ENCODE measurements around the gene TNFSF9.
"Not testable (repeated sequence)": the region's sequence is repeated elsewhere in the genome, so short reads cannot be mapped to it uniquely, and the experiment has no call there.

Gene TNFSF9

DNA sequence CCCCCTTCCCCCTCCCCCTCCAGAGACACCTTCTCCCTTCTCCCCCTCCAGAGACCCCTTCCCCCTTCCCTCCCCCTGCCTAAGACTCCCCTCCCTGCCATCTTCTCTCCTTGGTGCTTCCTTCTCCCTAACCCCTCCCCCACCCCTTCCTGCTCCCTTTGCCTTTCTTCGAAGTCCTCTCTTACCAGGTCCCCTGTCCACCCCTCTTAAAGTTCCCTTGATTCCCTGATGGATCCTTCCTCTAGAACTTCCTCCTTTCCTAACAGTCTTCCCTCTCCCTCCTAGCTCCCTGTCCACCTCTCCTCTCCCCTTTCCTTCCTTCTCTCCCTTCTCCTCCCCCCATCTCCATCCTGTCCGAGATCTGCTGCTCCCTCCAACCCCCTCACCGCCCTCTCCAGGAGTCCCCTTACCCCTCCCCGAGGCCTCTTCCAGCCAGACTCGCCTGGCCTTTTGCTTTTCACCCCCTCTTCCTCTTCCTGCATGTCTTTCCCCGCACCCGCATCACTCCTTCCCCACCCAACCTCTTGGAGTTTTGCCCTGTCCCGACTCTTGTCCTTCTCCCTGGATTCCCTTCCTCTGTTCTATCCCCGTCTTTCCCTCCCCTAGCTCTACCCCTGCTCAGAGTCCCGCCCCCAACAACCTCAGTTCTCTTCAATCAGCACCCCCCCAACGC, 3.1 kb downstream of the TNFSF9 start:
- Histone ChIP-seq H3K27me3 (ENCODE audit: control insufficient read depth in 1 of 2, insufficient read depth in 2 of 2, low read length in 2 of 2) (peaks cover 13 to 19% of the 10 kb centered on the region in 2 donors), H3K4me1 (ENCODE audit: control insufficient read depth, insufficient read depth, low read length) (peaks cover 18% of the 10 kb centered on the region), H3K9me3 (ENCODE audit: control insufficient read depth in 2 of 2, low read length in 2 of 2) (no peaks in the 10 kb centered on the region), H3K9ac (ENCODE audit: low read length in 2 of 2) (no peak overlapping the region), H3K4me3 (ENCODE audit: low read length in 2 of 2) (no peak overlapping the region), H3K36me3 (ENCODE audit: control insufficient read depth in 2 of 2, insufficient read depth in 2 of 2, low read length in 2 of 2) (no peaks in the 10 kb centered on the region), H3K27ac (ENCODE audit: low read length) (no peak overlapping the region)

DNA sequence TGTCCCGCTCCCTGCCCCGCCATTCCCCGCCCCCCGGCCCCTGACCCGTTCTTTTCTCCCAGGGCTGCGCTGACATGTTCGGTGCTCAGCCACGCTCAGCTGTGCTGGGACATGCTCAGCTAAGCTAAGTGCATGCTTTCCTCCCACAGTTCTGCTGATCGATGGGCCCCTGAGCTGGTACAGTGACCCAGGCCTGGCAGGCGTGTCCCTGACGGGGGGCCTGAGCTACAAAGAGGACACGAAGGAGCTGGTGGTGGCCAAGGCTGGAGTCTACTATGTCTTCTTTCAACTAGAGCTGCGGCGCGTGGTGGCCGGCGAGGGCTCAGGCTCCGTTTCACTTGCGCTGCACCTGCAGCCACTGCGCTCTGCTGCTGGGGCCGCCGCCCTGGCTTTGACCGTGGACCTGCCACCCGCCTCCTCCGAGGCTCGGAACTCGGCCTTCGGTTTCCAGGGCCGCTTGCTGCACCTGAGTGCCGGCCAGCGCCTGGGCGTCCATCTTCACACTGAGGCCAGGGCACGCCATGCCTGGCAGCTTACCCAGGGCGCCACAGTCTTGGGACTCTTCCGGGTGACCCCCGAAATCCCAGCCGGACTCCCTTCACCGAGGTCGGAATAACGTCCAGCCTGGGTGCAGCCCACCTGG, 3.7 kb downstream of the TNFSF9 start:
- Histone ChIP-seq H3K9me3 (ENCODE audit: control insufficient read depth in 2 of 2, low read length in 2 of 2) (no peaks in the 10 kb centered on the region), H3K4me3 (ENCODE audit: low read length in 2 of 2) (no peak overlapping the region), H3K36me3 (ENCODE audit: control insufficient read depth in 2 of 2, insufficient read depth in 2 of 2, low read length in 2 of 2) (no peaks in the 10 kb centered on the region), H3K27ac (ENCODE audit: low read length) (no peak overlapping the region), H3K27me3 (ENCODE audit: control insufficient read depth in 1 of 2, insufficient read depth in 2 of 2, low read length in 2 of 2) (peaks cover 13 to 19% of the 10 kb centered on the region in 2 donors), H3K9ac (ENCODE audit: low read length in 2 of 2) (no peak overlapping the region), H3K4me1 (ENCODE audit: control insufficient read depth, insufficient read depth, low read length) (peaks cover 15% of the 10 kb centered on the region)

DNA sequence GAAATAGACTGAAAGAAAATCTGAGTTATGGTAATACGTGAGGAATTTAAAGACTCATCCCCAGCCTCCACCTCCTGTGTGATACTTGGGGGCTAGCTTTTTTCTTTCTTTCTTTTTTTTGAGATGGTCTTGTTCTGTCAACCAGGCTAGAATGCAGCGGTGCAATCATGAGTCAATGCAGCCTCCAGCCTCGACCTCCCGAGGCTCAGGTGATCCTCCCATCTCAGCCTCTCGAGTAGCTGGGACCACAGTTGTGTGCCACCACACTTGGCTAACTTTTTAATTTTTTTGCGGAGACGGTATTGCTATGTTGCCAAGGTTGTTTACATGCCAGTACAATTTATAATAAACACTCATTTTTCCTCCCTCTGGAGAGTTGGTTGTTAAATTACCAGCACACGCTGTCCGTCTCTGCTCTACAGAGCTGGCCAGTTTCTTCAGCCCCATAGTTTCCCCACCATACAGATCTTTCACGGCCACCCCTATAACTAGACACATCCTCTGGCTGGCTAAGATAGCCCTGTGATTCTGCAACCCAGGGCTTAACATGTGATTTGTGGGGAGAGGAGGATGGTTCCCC, 4.8 kb downstream of the TNFSF9 start:
- no peak overlapping the region for H3K9ac ChIP-seq (ENCODE audit: low read length in 2 of 2)
- H3K27me3 ChIP-seq (ENCODE audit: control insufficient read depth in 1 of 2, insufficient read depth in 2 of 2, low read length in 2 of 2), result peaks cover 13 to 19% of the 10 kb centered on the region in 2 donors
- H3K36me3 ChIP-seq (ENCODE audit: control insufficient read depth in 2 of 2, insufficient read depth in 2 of 2, low read length in 2 of 2), result no peaks in the 10 kb centered on the region
- no peak overlapping the region for H3K4me3 ChIP-seq (ENCODE audit: low read length in 2 of 2)
- no peaks in the 10 kb centered on the region for H3K9me3 ChIP-seq (ENCODE audit: control insufficient read depth in 2 of 2, low read length in 2 of 2)
- peaks cover 7% of the 10 kb centered on the region for H3K4me1 ChIP-seq (ENCODE audit: control insufficient read depth, insufficient read depth, low read length)
- no peak overlapping the region for H3K27ac ChIP-seq (ENCODE audit: low read length)

DNA sequence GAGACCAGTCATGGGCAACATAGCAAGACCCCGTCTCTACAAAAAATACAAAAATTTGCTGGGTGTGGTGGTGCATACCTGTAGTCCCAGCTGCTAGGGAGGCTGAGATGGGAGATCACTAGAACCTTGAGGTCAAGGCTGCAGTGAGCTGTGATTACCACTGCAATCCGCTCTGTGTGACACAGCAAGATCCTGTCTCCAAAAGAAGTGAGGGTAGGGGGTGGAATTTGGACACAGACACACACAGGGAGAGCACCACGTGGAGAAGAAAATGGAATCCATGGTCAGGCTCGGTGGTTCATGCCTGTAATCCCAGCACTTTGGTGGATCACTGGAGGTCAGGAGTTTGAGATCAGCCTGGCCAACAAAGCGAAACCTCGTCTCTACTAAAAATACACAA, 8.7 kb downstream of the TNFSF9 start:
- Histone ChIP-seq H3K4me3 (ENCODE audit: low read length in 2 of 2) (no peak overlapping the region), H3K36me3 (ENCODE audit: control insufficient read depth in 2 of 2, insufficient read depth in 2 of 2, low read length in 2 of 2) (no peaks in the 10 kb centered on the region), H3K9me3 (ENCODE audit: control insufficient read depth in 2 of 2, low read length in 2 of 2) (no peaks in the 10 kb centered on the region), H3K9ac (ENCODE audit: low read length in 2 of 2) (no peak overlapping the region), H3K4me1 (ENCODE audit: control insufficient read depth, insufficient read depth, low read length) (no peaks in the 10 kb centered on the region), H3K27ac (ENCODE audit: low read length) (no peak overlapping the region), H3K27me3 (ENCODE audit: control insufficient read depth in 1 of 2, insufficient read depth in 2 of 2, low read length in 2 of 2) (peaks cover 0 to 3% of the 10 kb centered on the region in 2 donors)

GRCh38 chr19:6540918-6541689, 10.3 kb downstream of the TNFSF9 start:
- Histone ChIP-seq H3K4me3 (ENCODE audit: low read length in 2 of 2) (no peak overlapping the region), H3K9ac (ENCODE audit: low read length in 2 of 2) (no peak overlapping the region), H3K36me3 (ENCODE audit: control insufficient read depth in 2 of 2, insufficient read depth in 2 of 2, low read length in 2 of 2) (no peaks in the 10 kb centered on the region), H3K9me3 (ENCODE audit: control insufficient read depth in 2 of 2, low read length in 2 of 2) (no peaks in the 10 kb centered on the region), H3K4me1 (ENCODE audit: control insufficient read depth, insufficient read depth, low read length) (no peaks in the 10 kb centered on the region), H3K27ac (ENCODE audit: low read length) (no peak overlapping the region), H3K27me3 (ENCODE audit: control insufficient read depth in 1 of 2, insufficient read depth in 2 of 2, low read length in 2 of 2) (peaks cover 2% of the 10 kb centered on the region in 2 donors)

DNA sequence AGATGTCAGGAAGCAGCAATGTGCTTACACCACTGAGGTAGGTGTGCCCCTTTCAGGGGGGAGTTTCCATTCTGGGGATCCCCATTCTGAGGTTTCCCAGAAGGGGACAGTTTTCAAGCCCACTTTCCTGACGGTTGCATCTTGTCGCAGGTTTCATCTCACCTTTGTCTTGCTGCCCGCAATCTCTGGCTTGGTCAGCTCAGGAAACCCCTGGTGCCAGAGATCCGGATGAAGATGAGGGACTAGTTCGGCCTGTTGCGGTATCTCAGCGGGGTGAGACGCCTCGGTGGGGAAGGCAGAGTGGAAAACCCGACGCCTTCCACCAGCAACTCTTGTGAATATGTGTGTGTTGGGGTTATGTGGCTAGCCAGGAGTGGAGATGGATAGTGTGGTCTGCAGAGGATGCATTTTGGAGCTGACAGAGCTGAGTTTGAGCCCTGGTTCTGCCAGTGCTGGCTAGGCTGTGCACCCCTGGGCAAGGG, 13.1 kb downstream of the TNFSF9 start:
- H3K4me3 ChIP-seq (ENCODE audit: low read length in 2 of 2), result no peak overlapping the region
- peaks cover 4 to 5% of the 10 kb centered on the region in 2 donors for H3K27me3 ChIP-seq (ENCODE audit: control insufficient read depth in 1 of 2, insufficient read depth in 2 of 2, low read length in 2 of 2)
- H3K9me3 ChIP-seq (ENCODE audit: control insufficient read depth in 2 of 2, low read length in 2 of 2), result no peaks in the 10 kb centered on the region
- no peaks in the 10 kb centered on the region for H3K36me3 ChIP-seq (ENCODE audit: control insufficient read depth in 2 of 2, insufficient read depth in 2 of 2, low read length in 2 of 2)
- H3K9ac ChIP-seq (ENCODE audit: low read length in 2 of 2), result no peak overlapping the region
- no peaks in the 10 kb centered on the region for H3K4me1 ChIP-seq (ENCODE audit: control insufficient read depth, insufficient read depth, low read length)
- H3K27ac ChIP-seq (ENCODE audit: low read length), result no peak overlapping the region

- H3K4me1 ChIP-seq (ENCODE audit: control insufficient read depth, insufficient read depth, low read length); H3K9ac ChIP-seq (ENCODE audit: low read length in 2 of 2); H3K27ac ChIP-seq (ENCODE audit: low read length); H3K4me3 ChIP-seq (ENCODE audit: low read length in 2 of 2); H3K9me3 ChIP-seq (ENCODE audit: control insufficient read depth in 2 of 2, low read length in 2 of 2); H3K36me3 ChIP-seq (ENCODE audit: control insufficient read depth in 2 of 2, insufficient read depth in 2 of 2, low read length in 2 of 2): not testable (repeated sequence)
- H3K27me3 ChIP-seq (ENCODE audit: control insufficient read depth in 1 of 2, insufficient read depth in 2 of 2, low read length in 2 of 2), result peaks cover 3 to 11% of the 10 kb centered on the region in 2 donors
These were observed 19.9 kb downstream of the TNFSF9 start for GRCh38 chr19:6550679-6551078.

- Histone ChIP-seq H3K27ac (ENCODE audit: low read length) (no peak overlapping the region), H3K4me3 (ENCODE audit: low read length in 2 of 2) (no peak overlapping the region), H3K9me3 (ENCODE audit: control insufficient read depth in 2 of 2, low read length in 2 of 2) (no peaks in the 10 kb centered on the region), H3K4me1 (ENCODE audit: control insufficient read depth, insufficient read depth, low read length) (no peaks in the 10 kb centered on the region), H3K27me3 (ENCODE audit: control insufficient read depth in 1 of 2, insufficient read depth in 2 of 2, low read length in 2 of 2) (peaks cover 3 to 9% of the 10 kb centered on the region in 2 donors), H3K36me3 (ENCODE audit: control insufficient read depth in 2 of 2, insufficient read depth in 2 of 2, low read length in 2 of 2) (no peaks in the 10 kb centered on the region), H3K9ac (ENCODE audit: low read length in 2 of 2) (no peak overlapping the region)
These were observed 20.3 kb downstream of the TNFSF9 start for GRCh38 chr19:6551091-6551490.

DNA sequence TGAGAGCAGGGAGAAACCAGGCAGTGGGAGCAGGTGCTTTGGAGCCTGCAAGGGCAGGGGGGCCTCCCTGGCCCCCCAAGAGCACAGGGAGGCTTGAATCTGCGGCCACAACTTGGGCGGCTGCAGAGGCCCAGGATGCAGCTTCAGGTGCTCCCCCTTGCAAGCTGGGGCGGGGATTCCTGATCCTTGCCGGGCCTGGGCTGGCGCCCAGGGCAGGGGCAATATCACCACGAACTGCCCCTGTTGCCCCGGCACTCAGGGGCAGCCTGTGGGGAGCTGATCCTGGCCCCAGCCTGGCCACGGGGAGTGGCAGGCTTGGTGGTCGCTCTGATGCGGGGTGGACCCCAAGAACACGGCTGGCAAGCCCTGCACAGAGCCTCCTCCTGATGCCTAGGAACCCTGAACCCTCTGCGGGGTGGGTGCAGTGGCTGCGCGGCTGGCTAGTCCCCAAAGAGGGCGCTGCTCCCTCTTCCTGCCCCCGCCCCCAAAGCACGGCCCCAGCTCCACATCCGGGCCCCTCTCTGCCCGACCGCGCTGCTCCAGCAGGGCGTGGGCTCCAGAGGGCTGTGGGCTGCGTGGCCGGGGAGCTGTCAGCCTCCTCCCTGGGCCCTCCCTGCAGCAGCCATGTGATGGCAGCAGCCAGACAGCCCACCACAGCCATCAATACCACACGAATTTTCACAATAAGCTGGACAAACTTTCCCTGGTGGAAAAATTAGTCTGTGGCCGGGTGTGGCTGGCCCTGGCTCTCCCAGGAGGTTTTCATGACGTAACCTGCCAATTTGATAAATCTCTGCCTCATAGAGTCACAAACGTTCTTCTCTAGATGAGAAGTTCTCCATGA, 21.0 kb downstream of the TNFSF9 start:
- Histone ChIP-seq H3K9me3 (ENCODE audit: control insufficient read depth in 2 of 2, low read length in 2 of 2) (no peaks in the 10 kb centered on the region), H3K4me3 (ENCODE audit: low read length in 2 of 2) (no peak overlapping the region), H3K4me1 (ENCODE audit: control insufficient read depth, insufficient read depth, low read length) (no peaks in the 10 kb centered on the region), H3K36me3 (ENCODE audit: control insufficient read depth in 2 of 2, insufficient read depth in 2 of 2, low read length in 2 of 2) (no peaks in the 10 kb centered on the region), H3K27ac (ENCODE audit: low read length) (no peak overlapping the region), H3K27me3 (ENCODE audit: control insufficient read depth in 1 of 2, insufficient read depth in 2 of 2, low read length in 2 of 2) (peaks cover 3 to 7% of the 10 kb centered on the region in 2 donors), H3K9ac (ENCODE audit: low read length in 2 of 2) (no peak overlapping the region)

GRCh38 chr19:6556043-6556449, 25.2 kb downstream of the TNFSF9 start:
- Histone ChIP-seq H3K4me1 (ENCODE audit: control insufficient read depth, insufficient read depth, low read length) (no peaks in the 10 kb centered on the region), H3K27ac (ENCODE audit: low read length) (no peak overlapping the region), H3K9ac (ENCODE audit: low read length in 2 of 2) (no peak overlapping the region), H3K36me3 (ENCODE audit: control insufficient read depth in 2 of 2, insufficient read depth in 2 of 2, low read length in 2 of 2) (no peaks in the 10 kb centered on the region), H3K9me3 (ENCODE audit: control insufficient read depth in 2 of 2, low read length in 2 of 2) (no peaks in the 10 kb centered on the region), H3K4me3 (ENCODE audit: low read length in 2 of 2) (no peak overlapping the region), H3K27me3 (ENCODE audit: control insufficient read depth in 1 of 2, insufficient read depth in 2 of 2, low read length in 2 of 2) (peaks cover 0 to 7% of the 10 kb centered on the region in 2 donors)
